CD4-positive, alpha-beta T cell treated with Interleukin-15 for 1 hour (primary cell): ENCODE data around the gene AFF2.

Source experiments
- DNase-seq: peaks from one replicate; pipeline ENCODE4 v3.0.0-alpha.2; 2020

AFF2 gene

GRCh38 chrX:148940411-148940996 lies 440.1 kb downstream of the AFF2 start:
- DNase-seq: no peak

- DNase-seq: no peak
Observed at GRCh38 chrX:148942754-148943153, 442.3 kb downstream of the AFF2 start.

GRCh38 chrX:148947399-148947975 lies 447.1 kb downstream of the AFF2 start:
- no peak for DNase-seq

- DNase-seq: no peak
Observed at GRCh38 chrX:148956352-148956751, 455.9 kb downstream of the AFF2 start.

GRCh38 chrX:148958901-148959300 lies 458.5 kb downstream of the AFF2 start:
- DNase-seq: no peak

- no peak for DNase-seq
Observed at GRCh38 chrX:148960060-148960459, 459.6 kb downstream of the AFF2 start.

GRCh38 chrX:148961985-148962384 lies 461.6 kb downstream of the AFF2 start:
- DNase-seq: no peak

GRCh38 chrX:148976571-148977400 lies 476.4 kb downstream of the AFF2 start:
- DNase-seq: no peak

- DNase-seq: no peak
Observed at GRCh38 chrX:148979786-148980185, 479.4 kb downstream of the AFF2 start.

- no peak for DNase-seq
Observed at GRCh38 chrX:148984238-148984637, 483.8 kb downstream of the AFF2 start.

- DNase-seq: no peak
Observed at GRCh38 chrX:148991502-148991901, 491.1 kb downstream of the AFF2 start.

GRCh38 chrX:148995661-148996060 lies 495.2 kb downstream of the AFF2 start:
- no peak for DNase-seq

GRCh38 chrX:149002320-149002719 lies 501.9 kb downstream of the AFF2 start:
- DNase-seq: no peak

- DNase-seq: no peak
Observed at GRCh38 chrX:149003863-149004660, 503.6 kb downstream of the AFF2 start.

GRCh38 chrX:149004936-149005335 lies 504.5 kb downstream of the AFF2 start:
- no peak for DNase-seq

- DNase-seq: no peak
Observed at GRCh38 chrX:149006235-149006634, 505.8 kb downstream of the AFF2 start.

- DNase-seq: no peak
Observed at GRCh38 chrX:149007423-149007822, 507.0 kb downstream of the AFF2 start.

GRCh38 chrX:149010013-149010852 lies 509.8 kb downstream of the AFF2 start:
- no peak for DNase-seq

GRCh38 chrX:149010853-149011224 lies 510.4 kb downstream of the AFF2 start:
- no peak for DNase-seq

- DNase-seq: no peak
Observed at GRCh38 chrX:149013081-149013480, 512.7 kb downstream of the AFF2 start.

GRCh38 chrX:149021159-149021558 lies 520.7 kb downstream of the AFF2 start:
- no peak for DNase-seq

GRCh38 chrX:149022485-149022884 lies 522.1 kb downstream of the AFF2 start:
- no peak for DNase-seq

GRCh38 chrX:149032449-149032848 lies 532.0 kb downstream of the AFF2 start:
- DNase-seq: no peak
